NCI-H345 (cell line): ENCODE data around the gene OTOL1.
"Not testable (repeated sequence)": the region's sequence is repeated elsewhere in the genome, so short reads cannot be mapped to it uniquely, and the experiment has no call there.

Source experiments
- DNase-seq: peaks from one replicate; lab custom pipeline; 2025; lab: John Stamatoyannopoulos, UW

OTOL1 gene

GRCh38 chr3:161496508-161496907 lies at the start of gene OTOL1:
Gene OTOL1 (plus strand): TSS chr3:161496808. CDS start chr3:161496808, 0 bp downstream.
- DNase-seq, result no peak

GRCh38 chr3:161449785-161450184 lies 46.8 kb upstream of the OTOL1 start:
- DNase-seq, result no peak

- DNase-seq, result no peak
Measured at GRCh38 chr3:161452179-161452578, 44.4 kb upstream of the OTOL1 start.

- DNase-seq, result no peak
Measured at GRCh38 chr3:161454615-161455014, 42.0 kb upstream of the OTOL1 start.

- DNase-seq, result no peak
Measured at GRCh38 chr3:161455962-161456361, 40.6 kb upstream of the OTOL1 start.

GRCh38 chr3:161462138-161462537 lies 34.5 kb upstream of the OTOL1 start:
- DNase-seq, result no peak

GRCh38 chr3:161471211-161471610 lies 25.4 kb upstream of the OTOL1 start:
- DNase-seq, result no peak

GRCh38 chr3:161474139-161474538 lies 22.5 kb upstream of the OTOL1 start:
- DNase-seq, result no peak

GRCh38 chr3:161474741-161475140 lies 21.9 kb upstream of the OTOL1 start:
- no peak for DNase-seq

- no peak for DNase-seq
Measured at GRCh38 chr3:161475206-161475605, 21.4 kb upstream of the OTOL1 start.

GRCh38 chr3:161475905-161476304 lies 20.7 kb upstream of the OTOL1 start:
- no peak for DNase-seq

- no peak for DNase-seq
Measured at GRCh38 chr3:161484226-161484625, 12.4 kb upstream of the OTOL1 start.

- DNase-seq, result not testable (repeated sequence)
Measured at GRCh38 chr3:161488284-161488683, 8.3 kb upstream of the OTOL1 start.

- no peak for DNase-seq
Measured at GRCh38 chr3:161489395-161489794, 7.2 kb upstream of the OTOL1 start.

GRCh38 chr3:161490845-161491244 lies 5.8 kb upstream of the OTOL1 start:
- DNase-seq, result not testable (repeated sequence)

- DNase-seq, result no peak
Measured at GRCh38 chr3:161498259-161498921, 1.8 kb downstream of the OTOL1 start.

- no peak for DNase-seq
Measured at GRCh38 chr3:161500068-161500796, 3.6 kb downstream of the OTOL1 start.

- no peak for DNase-seq
Measured at GRCh38 chr3:161503271-161503670, 6.7 kb downstream of the OTOL1 start.

- no peak for DNase-seq
Measured at GRCh38 chr3:161508852-161509477, 12.4 kb downstream of the OTOL1 start.

GRCh38 chr3:161510510-161511260 lies 14.1 kb downstream of the OTOL1 start:
- no peak for DNase-seq

- DNase-seq, result no peak
Measured at GRCh38 chr3:161523916-161524315, 27.3 kb downstream of the OTOL1 start.

- DNase-seq, result no peak
Measured at GRCh38 chr3:161531930-161532329, 35.3 kb downstream of the OTOL1 start.
